DND-41 (cell line): ENCODE measurements around the gene REV3L.

Experiments
- ATAC-seq: fragments of 200-7000 bp; cut with Tn5 transposase; 3 replicates; pipeline ENCODE4 v1.9.1; 2021; ENCODE audit warnings: low read depth; ENCODE audit not compliant: insufficient read depth
- DNase-seq: peaks from one replicate; pipeline ENCODE4 v3.0.0-alpha.2; 2020
- H2AFZ ChIP-seq: 2 replicates; pipeline ENCODE4 v1.6.0; 2012; ENCODE audit warnings: low read depth, low read length
- H3K27ac ChIP-seq: 2 replicates; pipeline ENCODE4 v1.5.1; 2012; ENCODE audit warnings: low read length, inconsistent platforms
- H3K27me3 ChIP-seq: fragments of 200-600 bp; sonication (generic); 2 replicates; pipeline ENCODE4 v1.6.0; 2012; ENCODE audit warnings: low read length, mild to moderate bottlenecking, inconsistent platforms; ENCODE audit not compliant: insufficient read depth, poor library complexity
- H3K36me3 ChIP-seq: 2 replicates; pipeline ENCODE4 v1.5.1; 2012; ENCODE audit warnings: low read length, inconsistent platforms; ENCODE audit not compliant: insufficient read depth
- H3K4me1 ChIP-seq: 2 replicates; pipeline ENCODE4 v1.5.1; 2012; ENCODE audit warnings: mild to moderate bottlenecking, low read length; ENCODE audit not compliant: insufficient read depth
- H3K4me2 ChIP-seq: 2 replicates; pipeline ENCODE4 v1.6.0; 2012; ENCODE audit warnings: mild to moderate bottlenecking, moderate library complexity, low read length, inconsistent platforms; ENCODE audit not compliant: insufficient read depth
- H3K4me3 ChIP-seq, 2 experiments: fragments of 200-600 bp in 1 of 2; shearing (Covaris generic) in 1 of 2; 2 replicates each; pipeline ENCODE4 v1.5.1; 2012 to 2016; ENCODE audit warnings: inconsistent platforms in 2 of 2, low read length in 2 of 2, mild to moderate bottlenecking in 2 of 2, low read depth in 1 of 2, moderate library complexity in 1 of 2
- H3K79me2 ChIP-seq: 2 replicates; pipeline ENCODE4 v1.6.0; 2012; ENCODE audit warnings: low read length, inconsistent platforms; ENCODE audit not compliant: insufficient read depth
- H3K9ac ChIP-seq: 2 replicates; pipeline ENCODE4 v1.6.0; 2012; ENCODE audit warnings: low read depth, mild to moderate bottlenecking, inconsistent platforms, low read length, moderate library complexity
- H3K9me3 ChIP-seq: 2 replicates; pipeline ENCODE4 v1.5.1; 2012; ENCODE audit warnings: low read length, moderate library complexity, mild to moderate bottlenecking, inconsistent platforms; ENCODE audit not compliant: insufficient read depth, severe bottlenecking
- H4K20me1 ChIP-seq: 2 replicates; pipeline ENCODE4 v1.6.0; 2012; ENCODE audit warnings: low read length; ENCODE audit not compliant: insufficient read depth
- EZH2 ChIP-seq: IDR thresholded peaks from 3 replicates; pipeline ENCODE4 v1.6.1; 2012; ENCODE audit warnings: borderline replicate concordance, low read depth, mild to moderate bottlenecking, moderate library complexity, low read length, inconsistent platforms; ENCODE audit not compliant: severe bottlenecking
- TF ChIP-seq, protein P1 (sequence below): IDR thresholded peaks from 2 replicates; pipeline ENCODE4 v1.5.1; 2012; ENCODE audit warnings: borderline replicate concordance, low read length, moderate library complexity, mild to moderate bottlenecking; ENCODE audit not compliant: poor library complexity, severe bottlenecking; ENCODE audit errors: extremely low read depth

Gene REV3L

GRCh38 chr6:111456208-111456607, 26.8 kb downstream of the REV3L start:
- Histone ChIP-seq H3K79me2 (peaks cover 99% of the 10 kb centered on the region), H3K27ac (no peak overlapping the region), H3K9me3 (peaks cover 2% of the 10 kb centered on the region), H3K9ac (no peak overlapping the region), H4K20me1 (peaks cover 14% of the 10 kb centered on the region; the same call in 1 of the 2 replicates), H3K27me3 (no peaks in the 10 kb centered on the region), H3K4me2 (no peak overlapping the region), H3K4me3 (no peak overlapping the region), H2AFZ (no peak overlapping the region), H3K36me3 (peaks cover 20% of the 10 kb centered on the region), H3K4me1 (no peaks in the 10 kb centered on the region)
- TF ChIP-seq, protein P1, sequence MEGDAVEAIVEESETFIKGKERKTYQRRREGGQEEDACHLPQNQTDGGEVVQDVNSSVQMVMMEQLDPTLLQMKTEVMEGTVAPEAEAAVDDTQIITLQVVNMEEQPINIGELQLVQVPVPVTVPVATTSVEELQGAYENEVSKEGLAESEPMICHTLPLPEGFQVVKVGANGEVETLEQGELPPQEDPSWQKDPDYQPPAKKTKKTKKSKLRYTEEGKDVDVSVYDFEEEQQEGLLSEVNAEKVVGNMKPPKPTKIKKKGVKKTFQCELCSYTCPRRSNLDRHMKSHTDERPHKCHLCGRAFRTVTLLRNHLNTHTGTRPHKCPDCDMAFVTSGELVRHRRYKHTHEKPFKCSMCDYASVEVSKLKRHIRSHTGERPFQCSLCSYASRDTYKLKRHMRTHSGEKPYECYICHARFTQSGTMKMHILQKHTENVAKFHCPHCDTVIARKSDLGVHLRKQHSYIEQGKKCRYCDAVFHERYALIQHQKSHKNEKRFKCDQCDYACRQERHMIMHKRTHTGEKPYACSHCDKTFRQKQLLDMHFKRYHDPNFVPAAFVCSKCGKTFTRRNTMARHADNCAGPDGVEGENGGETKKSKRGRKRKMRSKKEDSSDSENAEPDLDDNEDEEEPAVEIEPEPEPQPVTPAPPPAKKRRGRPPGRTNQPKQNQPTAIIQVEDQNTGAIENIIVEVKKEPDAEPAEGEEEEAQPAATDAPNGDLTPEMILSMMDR, result no peak
- TF ChIP-seq EZH2, result no peak
- no peak for DNase-seq
- no peak for ATAC-seq

DNA sequence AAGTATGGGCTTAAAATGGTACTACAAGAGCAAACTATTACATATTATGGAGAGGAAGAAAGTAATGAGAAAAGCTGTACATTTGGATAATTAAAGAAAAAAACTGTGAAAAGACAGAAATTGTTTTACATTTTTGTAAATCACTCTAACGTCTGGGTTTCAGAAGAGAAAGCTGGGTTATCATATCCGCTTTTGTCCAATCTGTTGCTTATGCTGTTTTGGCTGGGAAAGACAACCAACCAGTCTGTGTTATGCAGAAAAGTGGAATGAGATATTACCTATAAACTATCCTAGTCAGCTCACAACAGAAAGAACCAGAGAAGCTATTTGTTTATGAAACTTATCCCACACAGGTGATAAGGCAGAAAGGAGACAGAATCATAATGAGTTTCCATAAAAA, 32.4 kb downstream of the REV3L start:
- no peaks in the 10 kb centered on the region for H3K4me1 ChIP-seq
- ATAC-seq, result no peak

DNA sequence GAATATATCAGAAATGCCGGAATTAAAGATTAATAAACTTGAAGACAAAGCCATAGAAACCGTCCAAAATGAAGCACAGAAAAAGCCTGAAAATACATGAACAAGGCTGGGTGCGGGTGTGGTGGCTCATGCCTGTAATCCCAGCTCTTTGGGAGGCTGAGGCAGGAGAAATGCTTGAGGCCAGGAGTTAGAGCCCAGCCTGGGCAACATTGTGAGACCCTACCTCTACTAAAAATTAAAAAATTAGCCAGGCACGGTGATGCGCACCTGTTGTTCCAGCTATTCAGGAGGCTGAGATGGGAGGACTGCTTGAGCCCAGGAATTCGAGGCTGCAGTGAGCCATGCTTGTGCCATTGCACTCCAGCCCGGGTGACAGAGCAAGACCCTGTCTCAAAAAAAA, 32.9 kb downstream of the REV3L start:
- H3K4me1 ChIP-seq, result no peaks in the 10 kb centered on the region
- no peak overlapping the region for H3K27ac ChIP-seq
- H3K79me2 ChIP-seq, result peaks cover 98% of the 10 kb centered on the region
- H3K9ac ChIP-seq, result no peak overlapping the region
- peaks cover 2% of the 10 kb centered on the region for H3K36me3 ChIP-seq
- no peak overlapping the region for H3K4me3 ChIP-seq
- H3K27me3 ChIP-seq, result no peaks in the 10 kb centered on the region
- TF ChIP-seq, protein P1, result no peak
- TF ChIP-seq EZH2, result no peak
- no peak overlapping the region for H3K4me2 ChIP-seq
- no peak overlapping the region for H2AFZ ChIP-seq
- no peaks in the 10 kb centered on the region for H3K9me3 ChIP-seq
- H4K20me1 ChIP-seq, result peaks cover 21% of the 10 kb centered on the region
- DNase-seq (no peak), ATAC-seq (no peak)

More for the DNA sequence above, 32.4 kb downstream of the REV3L start:
- Histone ChIP-seq H3K27ac (no peak overlapping the region), H3K36me3 (peaks cover 5% of the 10 kb centered on the region), H3K4me2 (no peak overlapping the region), H3K9ac (no peak overlapping the region), H2AFZ (no peak overlapping the region), H4K20me1 (peaks cover 23% of the 10 kb centered on the region), H3K27me3 (no peaks in the 10 kb centered on the region), H3K79me2 (peaks cover 99% of the 10 kb centered on the region), H3K9me3 (no peaks in the 10 kb centered on the region), H3K4me3 (no peak overlapping the region)
- DNase-seq, result no peak
- TF ChIP-seq EZH2, result no peak
- TF ChIP-seq, protein P1, result no peak

DNA sequence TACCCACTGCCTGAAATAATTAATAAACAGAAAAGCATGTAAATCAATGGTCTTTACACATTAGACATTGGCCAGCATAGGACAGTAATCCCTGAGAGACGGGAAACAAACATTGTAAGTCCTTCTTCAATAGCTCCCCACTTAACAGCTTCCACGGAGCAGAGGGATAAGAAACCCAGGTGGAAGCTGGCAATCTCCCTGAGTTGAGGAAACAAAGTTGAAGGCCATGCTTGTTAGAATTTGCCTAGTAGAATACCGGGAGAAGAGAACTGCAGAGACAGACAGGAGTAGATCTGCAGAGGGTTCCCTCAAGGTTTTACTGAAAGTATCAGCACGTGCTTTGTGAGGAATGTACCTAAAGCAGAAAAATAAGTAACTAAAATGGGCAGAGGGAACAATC, 33.9 kb downstream of the REV3L start:
- no peak for TF ChIP-seq EZH2
- TF ChIP-seq, protein P1, result no peak
- Histone ChIP-seq H3K27me3 (no peaks in the 10 kb centered on the region), H3K27ac (no peak overlapping the region), H3K4me2 (no peak overlapping the region), H3K9ac (no peak overlapping the region), H3K36me3 (no peaks in the 10 kb centered on the region; the same call in 1 of the 2 replicates), H3K4me3 (no peak overlapping the region), H3K4me1 (no peaks in the 10 kb centered on the region), H3K9me3 (no peaks in the 10 kb centered on the region), H3K79me2 (peaks cover 99% of the 10 kb centered on the region), H4K20me1 (peaks cover 19% of the 10 kb centered on the region), H2AFZ (no peak overlapping the region)
- ATAC-seq, result no peak
- DNase-seq, result no peak
